NCI-H82 treated with DMSO at 0.1 percent for 48 hours (cell line): ENCODE results near the gene CNDP2.

Experiments
- DNase-seq: peaks from one replicate; lab custom pipeline; 2025; ENCODE audit not compliant: unreplicated experiment; lab: John Stamatoyannopoulos, UW

CNDP2 gene

DNA sequence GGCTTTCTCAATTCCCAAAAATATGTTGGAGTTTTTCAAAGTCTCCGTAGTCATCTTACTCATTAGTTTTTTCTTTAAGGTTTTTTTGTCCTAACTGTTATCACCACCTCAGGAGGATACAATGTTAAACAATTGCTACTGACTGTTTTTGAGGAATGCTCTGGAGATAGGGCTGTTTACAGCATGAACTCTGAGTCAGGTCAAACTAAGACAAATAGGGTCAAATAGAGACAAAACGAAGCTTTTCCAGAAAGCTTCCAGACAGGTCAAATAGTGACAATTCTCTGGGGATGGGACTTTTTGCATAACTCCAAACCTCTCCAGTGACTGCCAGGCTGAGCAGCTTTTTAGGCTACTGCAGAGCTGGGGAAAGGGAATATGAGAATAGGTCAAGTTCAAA, 23.9 kb upstream of the CNDP2 start:
- no peak for DNase-seq

DNA sequence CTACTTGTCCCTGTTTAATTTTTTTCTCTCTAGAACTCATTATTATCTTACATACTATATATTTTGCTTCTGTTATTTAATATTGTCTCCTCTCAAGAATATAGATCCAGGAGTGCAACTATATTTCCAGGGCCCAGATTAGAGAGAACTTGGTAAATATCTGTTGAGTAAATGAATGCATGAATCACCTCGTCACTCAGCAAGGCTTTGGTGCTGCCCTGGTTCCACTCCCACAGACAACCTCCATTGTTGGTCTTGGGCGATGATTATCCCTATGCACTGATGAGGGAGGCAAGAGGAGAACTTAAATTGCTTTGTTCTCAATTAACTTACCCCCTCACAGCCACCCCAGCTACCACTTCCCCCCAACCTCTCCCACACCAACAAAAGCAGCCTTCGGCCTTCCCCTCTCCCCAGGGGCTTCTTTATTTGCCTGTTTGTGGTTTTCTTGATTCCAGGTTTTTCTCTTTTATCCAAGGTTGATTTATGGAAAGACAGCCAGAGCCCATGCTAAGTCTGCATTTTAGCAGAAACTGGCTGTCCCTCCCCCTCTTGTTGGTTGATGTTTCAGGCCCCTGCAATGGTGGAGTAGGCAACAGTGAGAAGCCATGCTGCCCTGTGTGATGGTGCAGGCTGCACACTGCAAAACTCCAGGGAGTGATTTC, 22.1 kb upstream of the CNDP2 start:
- no peak for DNase-seq

DNA sequence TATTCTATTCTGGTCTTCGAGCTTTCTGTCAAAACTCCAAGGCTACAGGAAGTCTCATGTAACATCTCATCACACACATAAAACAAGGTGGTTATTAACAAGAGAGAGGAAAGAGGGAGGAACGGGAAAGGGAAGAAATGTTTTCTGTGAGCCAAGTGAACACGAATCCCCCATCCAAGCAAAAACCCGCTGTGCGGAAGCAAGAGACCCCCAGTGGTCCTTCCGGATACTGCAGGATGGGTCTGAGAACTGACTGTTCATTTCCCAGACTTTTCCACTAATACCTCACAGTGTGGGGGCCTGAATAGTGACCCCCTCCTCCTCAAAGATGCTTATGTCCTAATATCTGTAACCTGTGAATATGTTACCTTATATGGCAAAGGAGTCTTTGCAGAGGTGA, 20.0 kb upstream of the CNDP2 start:
- DNase-seq: no peak

DNA sequence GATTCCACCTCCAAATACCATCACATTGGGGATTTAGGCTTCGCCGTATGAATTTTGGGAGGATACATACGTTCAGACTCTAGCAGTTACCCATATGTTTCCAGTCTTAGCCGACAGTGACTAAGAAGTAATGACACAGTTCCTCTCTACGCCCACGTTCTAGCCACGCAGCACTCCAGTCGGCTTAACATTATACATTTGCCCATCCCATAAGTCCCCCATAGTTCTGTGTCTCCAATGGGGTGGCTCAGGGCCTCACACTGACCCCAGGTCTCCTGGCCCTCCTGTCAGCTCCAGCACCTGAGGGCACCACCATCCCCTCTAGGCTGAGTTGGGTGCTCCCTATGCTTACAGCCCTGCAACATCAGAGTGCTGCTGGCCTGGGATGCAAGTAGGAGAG, 18.4 kb upstream of the CNDP2 start:
- no peak for DNase-seq

DNA sequence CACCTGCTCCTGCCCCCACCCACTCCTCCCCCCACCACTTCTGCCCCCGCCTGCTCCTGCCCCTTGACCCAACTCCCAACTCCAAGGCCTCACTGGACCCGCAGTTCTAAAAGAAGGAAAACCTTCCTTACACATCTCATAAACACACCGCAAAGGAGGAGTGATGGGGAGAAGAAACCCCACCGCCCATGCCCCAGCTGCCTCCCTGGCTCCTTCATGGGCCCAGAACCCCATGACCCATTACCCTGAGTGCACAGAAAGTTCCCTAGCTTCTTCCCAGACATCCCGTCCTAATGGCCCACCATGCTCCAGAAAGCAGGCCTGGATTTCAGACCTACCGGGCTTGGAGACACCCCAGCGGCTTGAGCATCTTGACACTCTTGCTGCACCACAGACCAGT, 17.8 kb upstream of the CNDP2 start:
- no peak for DNase-seq

DNA sequence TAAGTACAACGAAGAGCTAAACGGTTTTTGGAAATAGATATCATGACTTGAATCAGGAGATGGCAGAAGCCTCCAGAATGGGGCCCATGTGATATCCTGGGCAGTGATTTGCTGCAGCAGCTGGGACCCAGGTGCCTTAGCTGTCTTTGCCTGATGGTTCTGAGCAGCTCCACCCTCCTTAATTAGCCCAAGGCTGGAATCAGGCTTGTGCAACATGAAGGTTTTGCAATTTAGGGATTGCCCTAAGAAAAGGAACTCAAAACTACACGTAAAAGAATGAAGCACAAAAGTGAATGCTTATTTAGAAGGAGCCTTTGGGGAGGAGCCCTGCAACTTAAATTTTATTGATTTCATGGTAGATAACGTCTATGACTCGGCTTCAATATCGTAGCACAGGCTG, 17.3 kb upstream of the CNDP2 start:
- no peak for DNase-seq

DNA sequence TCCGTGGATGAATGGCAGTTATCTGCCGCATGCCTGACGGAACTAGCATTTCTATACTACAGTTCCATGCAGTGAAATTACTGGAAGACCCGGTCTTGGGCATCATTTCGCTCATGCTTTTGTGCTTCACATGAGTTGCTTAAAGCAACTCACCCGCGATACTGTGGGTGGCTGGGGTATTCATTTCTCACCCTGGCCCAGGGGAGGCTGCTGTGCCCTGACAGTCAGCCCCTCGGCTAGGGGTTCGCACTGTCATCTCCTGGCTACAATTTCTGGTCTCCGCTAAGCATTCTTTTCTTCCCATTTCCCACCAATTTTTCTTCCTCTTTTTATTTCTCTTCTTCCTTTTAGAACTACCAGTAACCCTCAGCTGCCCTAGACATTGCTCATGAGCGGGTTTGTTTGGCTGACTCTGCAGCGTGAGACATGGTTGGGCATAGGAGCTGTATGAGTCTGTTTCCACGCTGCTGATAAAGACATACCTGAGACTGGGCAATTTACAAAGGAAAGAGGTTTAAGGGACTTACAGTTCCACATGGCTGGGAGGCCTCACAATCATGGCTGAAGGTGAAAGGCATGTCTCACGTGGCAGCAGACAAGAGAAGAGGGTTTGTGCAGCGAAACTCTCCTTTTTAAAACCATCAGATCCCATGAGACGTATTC, 16.5 kb upstream of the CNDP2 start:
- no peak for DNase-seq

DNA sequence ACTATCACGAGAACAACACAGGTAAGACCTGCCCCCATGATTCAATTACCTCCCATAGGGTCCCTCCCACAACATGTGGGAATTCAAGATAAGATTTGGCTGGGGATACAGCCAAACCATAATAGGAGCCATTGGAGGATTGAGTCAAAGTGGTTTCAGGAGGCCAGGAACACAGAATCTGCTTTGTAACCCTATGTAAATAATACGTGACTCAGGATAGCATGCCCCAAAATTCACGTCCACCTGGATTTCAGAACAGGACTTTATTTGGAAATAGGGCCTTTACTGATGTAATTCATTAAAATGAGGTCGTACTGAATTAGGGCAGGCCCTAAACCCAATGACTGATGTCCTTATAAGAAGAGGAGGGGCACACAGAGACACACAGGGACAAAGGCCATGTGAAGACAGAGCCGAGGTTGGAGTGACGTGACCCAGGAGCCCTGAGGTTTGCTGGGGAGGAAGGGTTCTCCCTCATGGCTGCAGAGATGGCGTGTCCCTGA, 16.0 kb upstream of the CNDP2 start:
- DNase-seq: no peak

DNA sequence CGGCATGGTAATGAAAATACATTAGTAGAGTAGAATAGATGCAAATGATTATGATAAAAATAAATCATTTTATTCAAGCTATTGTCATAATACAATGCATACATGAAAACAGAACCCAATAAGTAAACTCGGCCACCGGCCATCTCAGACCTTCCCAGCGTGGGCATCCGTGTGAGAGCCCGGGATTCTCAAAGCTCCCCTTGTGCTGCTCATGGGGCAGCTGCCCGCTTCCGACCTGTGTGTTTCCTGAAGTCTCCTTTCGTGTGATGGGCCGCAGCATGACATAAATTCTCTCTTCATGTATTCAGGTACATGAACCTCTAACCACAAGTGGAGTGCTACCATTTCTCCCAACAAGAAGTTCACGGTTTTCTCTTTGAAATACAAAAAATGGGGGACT, 13.5 kb upstream of the CNDP2 start:
- DNase-seq: no peak

DNA sequence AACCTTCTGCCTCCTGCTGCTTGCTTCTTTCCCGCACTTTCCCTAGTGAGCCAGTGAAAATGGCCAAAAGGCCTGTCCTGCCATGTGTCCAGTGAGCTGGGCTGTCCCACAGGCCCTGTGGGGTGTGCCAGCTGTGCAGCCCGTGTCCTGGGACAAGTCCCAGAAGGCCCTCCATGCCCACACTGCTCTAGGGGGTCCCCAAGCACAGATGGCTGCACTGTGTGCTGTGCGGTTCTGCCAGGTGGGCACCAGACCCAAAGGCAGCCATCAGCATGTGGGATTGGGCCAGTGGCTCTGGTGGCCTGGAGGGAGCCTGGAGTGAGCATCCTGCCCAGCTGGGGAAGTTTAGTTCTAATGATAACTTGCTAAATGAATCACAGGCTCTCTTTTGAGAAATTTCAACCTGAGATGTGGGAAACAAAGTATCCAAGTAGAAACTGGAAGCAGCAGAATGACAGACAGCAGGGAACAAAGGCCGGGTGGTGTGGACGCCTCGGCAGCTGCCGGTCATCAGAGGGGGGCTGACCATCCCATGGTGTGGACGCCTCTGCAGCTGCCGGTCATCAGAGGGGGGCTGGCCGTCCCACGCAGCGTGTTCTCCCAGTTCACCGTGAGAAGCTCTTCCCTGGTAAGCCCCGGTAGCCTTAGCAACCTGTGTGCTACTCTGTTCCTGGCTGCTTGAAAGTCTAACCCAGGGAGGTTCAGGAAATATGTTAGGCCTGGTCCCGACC, 9.9 kb upstream of the CNDP2 start:
- DNase-seq: no peak

DNA sequence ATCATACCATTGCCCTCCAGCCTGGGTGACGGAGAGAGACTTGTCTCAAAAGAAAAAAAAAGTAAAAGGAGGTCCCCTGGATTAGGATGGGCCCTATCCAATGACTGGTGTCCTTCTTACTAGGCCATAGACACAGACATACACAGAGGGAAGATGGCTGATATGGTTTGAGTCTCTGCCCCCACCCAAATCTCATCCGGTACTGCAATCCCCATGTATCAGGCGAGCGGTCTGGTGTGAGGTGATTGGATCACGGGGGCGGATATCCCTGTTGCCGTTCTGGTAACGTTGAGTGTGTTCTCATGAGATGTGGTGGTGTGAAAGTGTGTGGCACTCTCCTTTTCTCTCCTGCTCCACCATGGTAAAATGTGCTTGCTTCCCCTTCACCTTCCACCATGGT, 7.8 kb upstream of the CNDP2 start:
- DNase-seq: no peak

DNA sequence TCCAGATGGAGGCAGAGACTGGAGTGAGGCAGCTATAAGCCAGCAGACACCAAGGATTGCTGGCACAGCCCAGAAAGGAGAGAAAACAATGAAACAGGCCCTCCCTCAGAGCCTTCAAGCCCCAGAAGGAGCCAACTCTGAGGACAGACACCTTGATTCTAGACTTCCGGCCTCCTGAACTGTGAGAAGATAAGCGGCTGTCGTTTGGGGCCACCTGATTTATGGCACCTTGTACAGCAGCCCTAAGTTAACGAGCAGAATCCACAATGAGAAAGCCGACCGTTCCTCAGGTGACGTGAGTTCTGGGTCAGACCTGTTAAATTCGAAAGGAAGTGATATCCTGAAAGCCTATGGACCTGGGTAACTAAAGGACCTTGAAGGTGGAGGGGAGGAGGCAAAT, 7.3 kb upstream of the CNDP2 start:
- no peak for DNase-seq

DNA sequence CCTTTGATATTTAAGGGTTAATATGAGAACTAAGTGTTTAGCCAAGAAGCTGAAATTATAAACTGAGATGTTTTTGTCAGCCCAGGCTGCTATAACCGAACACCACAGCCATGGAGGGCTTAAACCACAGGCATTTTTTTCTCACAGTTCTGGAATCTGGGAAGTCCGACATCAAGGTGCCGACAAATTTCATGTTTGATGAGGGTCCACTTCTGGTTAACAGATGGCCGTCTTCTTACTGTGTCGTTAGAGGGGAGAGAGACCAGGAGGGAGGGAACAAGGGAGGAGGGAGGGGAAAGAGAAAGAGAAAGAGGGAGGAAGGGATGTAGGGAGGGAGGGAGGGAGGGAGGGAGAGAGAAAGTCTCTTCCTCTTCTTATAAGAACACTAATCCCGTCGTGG, 6.5 kb upstream of the CNDP2 start:
- no peak for DNase-seq

DNA sequence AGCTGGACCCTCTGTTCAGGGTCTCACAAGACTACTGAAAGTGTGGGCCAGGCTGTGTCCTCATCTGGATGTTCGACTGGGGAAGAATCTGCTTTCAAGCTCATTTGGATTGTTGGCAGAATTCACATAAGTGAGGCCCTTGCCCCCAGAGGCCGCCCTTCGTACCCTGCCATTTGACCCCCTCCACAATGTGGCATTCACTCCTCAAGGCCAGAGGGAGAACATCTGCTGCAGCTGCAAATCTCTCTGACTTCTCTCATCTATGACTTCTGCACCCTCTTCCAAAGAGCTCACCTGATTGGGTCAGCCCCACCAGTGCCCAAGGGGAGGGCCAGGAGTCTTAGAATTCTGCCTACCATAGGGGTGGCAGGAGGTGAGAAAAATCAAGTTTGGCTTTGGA, 3.9 kb upstream of the CNDP2 start:
- DNase-seq: no peak

DNA sequence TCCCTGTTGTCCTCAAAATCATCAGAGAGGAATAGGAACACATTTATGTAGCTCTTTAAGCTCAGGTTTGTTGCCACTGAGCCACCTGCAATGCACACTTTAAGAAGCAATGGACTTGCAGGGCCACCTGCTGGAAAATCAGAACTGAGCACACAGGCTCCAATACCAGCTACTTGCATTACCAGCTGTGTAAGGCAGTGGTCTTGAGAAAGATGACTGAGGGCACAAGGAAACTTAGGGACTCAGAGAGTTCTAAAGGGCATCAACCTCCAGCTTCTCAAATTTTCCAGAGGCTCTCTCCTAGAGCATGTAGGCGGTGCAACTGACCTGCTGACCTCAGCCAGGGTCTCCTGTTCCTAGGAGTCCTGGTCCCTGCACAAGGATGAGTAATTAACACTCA, 2.5 kb upstream of the CNDP2 start:
- DNase-seq: no peak

DNA sequence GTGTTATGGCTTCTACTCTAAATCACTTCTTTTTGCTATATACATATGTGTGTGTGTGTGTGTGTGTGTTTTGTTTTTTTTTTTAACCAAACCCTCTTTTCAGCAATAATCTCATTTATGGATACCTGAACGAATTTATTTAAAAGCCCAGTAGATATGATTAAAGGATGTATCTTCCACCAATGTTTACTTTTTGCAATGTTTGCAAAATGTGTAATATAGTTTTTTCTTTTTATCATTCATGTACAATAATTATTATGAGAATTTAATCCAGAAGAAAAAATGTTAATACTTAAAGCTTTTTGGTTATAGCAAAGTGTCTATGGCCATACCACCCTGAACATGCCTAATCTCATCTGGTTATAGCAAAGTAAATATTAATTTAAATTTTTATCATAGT, 1.6 kb upstream of the CNDP2 start:
- DNase-seq: no peak

DNA sequence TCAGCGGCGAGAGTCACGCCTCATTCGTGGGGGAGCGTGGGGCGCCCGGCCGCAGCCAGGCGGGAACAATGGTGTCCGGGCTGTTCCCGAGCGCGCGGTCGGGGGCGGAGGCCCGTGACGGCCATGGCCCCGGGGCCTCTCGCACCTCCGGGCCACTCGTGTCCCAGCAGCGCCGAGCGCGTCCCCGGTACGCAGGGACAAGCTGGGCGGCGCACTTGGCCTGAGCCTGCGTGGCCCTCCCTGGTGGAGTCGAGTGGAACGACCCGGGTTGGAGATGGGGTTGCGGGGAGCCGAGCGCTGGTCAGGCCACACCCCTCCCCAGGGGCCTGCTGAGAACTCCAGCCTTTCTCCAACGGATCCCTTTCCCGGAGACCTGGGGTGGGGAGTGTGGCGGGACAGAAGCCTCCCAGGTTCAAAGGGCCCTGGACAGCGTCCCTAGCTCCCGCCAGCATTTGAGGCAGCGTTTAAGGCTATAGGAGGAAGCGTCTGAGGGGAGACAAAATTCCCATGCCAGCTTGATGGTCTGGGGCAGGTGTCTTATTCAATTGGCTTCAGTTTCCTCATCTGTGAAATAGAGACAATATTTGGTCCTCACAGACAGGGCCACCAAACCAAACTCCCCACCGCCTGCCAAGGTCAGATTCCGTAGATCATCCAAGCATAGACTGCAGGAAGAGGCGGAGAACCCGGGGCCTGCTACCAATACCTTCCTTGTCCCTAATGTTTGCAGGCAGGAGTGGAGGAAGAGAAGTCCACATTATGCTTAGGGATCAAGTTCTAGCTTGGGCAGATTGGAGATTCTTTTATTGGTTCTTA, 553 bp downstream of the CNDP2 start:
- DNase-seq: no peak

DNA sequence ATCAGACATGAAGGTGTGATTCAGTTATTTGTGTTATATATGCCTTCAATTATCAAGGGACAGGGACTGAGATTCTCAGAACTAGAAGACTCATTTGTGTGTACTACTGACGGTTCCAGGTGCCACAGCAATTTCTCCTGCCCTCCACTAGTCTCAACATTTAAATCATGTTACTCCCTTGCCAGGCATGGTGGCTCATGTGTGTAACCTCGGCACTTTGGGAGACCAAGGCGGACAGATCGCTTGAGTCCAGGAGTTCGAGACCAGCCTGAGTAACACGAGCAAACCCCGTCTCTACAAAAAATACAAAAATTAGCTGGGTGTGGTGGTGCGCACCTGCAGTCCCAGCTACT, 1.1 kb downstream of the CNDP2 start:
- no peak for DNase-seq

DNA sequence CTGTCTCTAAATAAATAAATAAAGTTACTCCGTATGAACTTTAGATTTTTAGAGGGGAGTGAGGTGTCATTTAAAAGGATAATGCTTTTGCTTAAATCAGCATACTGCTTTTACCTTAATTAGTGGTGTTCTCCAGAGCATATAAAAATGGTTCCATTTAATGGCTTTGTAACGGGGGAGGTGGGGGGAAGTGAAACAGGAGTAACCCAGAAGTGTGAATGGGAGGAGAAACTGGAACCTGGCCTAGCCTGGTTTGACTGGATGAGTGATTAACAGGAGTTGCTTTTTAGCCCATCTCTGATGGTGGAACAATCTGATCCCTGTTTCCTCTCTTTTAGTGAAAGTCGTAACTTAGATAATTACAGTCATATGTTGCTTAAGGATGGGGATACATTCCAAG, 1.6 kb downstream of the CNDP2 start:
- no peak for DNase-seq

DNA sequence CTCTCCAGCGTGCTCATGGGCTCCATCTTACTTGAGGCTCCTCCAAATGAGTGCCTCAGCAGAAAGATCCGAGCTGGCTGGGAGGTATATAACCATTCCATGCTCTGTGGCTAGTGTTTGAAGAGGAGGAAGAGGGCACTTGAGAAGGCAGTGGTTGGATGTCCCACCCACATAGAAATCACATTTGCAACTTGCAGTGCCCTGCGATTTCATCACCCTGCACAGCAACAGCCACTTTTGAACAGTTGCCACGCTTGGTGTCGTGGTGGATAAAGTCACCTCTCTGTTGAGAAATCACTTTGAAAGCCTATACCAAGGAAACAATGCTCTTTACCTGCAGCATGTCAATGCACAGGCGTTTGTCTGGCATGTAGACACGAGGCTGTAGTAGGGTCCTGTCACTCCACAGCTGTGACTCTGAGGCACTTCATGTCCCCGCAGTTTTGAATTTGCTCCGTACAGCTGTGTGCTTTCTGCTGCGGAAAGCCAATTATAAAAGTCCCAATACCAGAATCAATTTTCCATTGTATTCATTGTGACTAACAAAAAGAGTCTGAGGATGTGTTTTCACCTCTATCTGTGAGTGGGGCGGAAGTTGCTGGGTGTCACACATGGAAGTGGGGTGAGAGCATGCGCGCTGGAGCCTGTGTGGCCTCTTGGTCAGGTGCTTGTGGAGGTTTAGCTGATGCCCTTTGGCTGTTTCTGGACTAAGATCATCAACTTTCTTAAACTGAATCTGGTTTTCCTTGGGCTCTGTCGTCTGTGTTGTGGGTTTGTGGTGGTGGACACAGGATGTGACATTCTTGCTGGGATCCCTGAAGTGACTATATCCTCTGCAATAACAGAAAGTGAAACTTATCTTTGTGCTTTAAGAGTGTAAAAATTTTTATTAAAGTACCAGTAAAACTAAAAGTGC, 2.8 kb downstream of the CNDP2 start:
- no peak for DNase-seq

DNA sequence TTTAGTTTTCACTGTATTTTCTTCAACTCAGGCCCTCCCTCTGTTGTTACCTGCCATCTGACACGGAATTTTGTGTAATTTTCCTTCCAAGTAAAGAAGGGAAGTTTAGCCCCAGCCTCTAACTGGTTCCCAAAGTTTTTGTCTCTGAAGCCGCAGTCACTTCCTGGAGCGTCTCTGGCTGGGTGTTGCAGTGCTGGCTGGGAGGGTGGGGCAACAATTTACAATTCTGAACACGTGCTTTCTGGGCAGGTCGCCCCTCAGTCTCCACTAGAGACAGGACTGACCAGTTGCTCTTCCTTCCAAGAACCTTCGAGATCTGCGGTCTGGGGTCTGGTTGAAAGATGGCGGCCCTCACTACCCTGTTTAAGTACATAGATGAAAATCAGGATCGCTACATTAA, 3.5 kb downstream of the CNDP2 start:
- DNase-seq: no peak
